G401 (cell line): ENCODE results near the gene TRMT1. TPM values are rescaled to one million over a fixed set of nuclear protein-coding genes. Genes with fewer than 3 reads are reported as not detected.

Experiments used
- DNase-seq: peaks from one replicate; pipeline ENCODE4 v3.0.0-alpha.2; 2015; ENCODE audit warnings: low spot score
- in situ Hi-C: cut with HindIII; loops from 2 replicates; pipeline ENCODE4 v1.10.0; 2016; ENCODE audit warnings: low sequenced_read_pairs, mixed read lengths
- total RNA-seq: library from RNA; depleted of rRNA; stranded (reverse); fragments of >200 nt; shearing (Covaris generic); gene quantifications from 2 replicates; pipeline ENCODE4 v1.2.3, GENCODE V29; 2014

Gene TRMT1
- total RNA-seq, 1 experiment from 2014 or later = 86.8 TPM

- DNase-seq = no peak
- in situ Hi-C loops = no loop called here
Observed at GRCh38 chr19:13129384-13129783, 12.8 kb upstream of the TRMT1 start.

- in situ Hi-C loops = no loop called here
- DNase-seq = no peak
Observed at GRCh38 chr19:13128583-13128982, 12.0 kb upstream of the TRMT1 start.

- in situ Hi-C loops = no loop called here
Observed at GRCh38 chr19:13127811-13128575, 11.5 kb upstream of the TRMT1 start.

GRCh38 chr19:13127051-13127450, 10.5 kb upstream of the TRMT1 start:
- peak; percentile 54 for DNase-seq
- in situ Hi-C loops = no loop called here

More at GRCh38 chr19:13127811-13128575, 11.5 kb upstream of the TRMT1 start:
- no peak for DNase-seq

DNA sequence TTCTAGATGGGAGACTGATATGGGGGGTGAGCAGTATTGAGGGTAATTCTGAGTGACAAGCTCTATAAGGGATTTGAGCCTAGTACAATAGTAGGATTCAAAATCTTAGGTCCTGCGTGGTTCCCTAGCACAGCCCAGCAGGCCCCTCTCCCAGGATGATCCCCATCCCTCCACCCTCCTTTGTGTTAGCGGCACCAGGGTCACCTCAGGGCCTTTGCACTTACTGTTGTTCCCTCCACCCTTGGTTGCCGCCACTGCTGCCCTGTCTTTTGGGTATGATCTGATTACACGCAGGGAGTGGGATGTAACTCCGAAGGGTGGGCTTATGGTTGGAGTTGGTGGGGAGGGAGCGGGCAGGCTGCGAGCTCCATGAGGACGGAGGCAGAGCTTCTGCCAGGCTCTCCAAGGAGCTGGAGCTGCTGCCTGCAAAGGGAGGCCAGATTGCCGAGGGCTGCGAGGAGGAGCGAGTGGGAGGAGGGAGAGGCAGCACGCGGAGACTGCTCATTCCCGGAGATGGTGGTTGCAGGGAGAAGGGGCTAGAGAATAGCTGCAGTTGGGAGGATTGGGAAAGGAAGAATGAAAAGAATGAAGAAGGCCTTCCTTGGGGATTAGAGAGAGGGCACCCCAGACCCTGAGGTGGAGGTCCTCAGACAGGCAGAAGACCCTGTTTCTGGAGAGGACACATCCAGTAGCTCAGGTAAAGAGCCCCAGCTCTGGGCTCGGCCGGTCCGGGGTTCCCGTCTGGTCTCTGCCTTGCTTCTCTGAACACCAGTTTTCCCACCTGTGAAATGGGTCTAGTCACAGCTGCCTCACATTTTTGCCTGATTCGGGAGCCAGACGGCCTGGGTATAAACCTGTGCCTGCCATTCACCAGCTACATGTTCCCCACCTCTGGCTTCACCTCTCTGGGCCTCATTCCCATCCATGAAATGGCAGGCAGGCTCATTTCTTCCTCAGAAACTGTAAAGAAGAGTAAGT, 6.7 kb upstream of the TRMT1 start:
- no peak for DNase-seq
- in situ Hi-C loops = no loop called here

- DNase-seq = no peak
- in situ Hi-C loops = no loop called here
Observed at GRCh38 chr19:13122275-13122878, 5.8 kb upstream of the TRMT1 start.

GRCh38 chr19:13121551-13122274, 5.2 kb upstream of the TRMT1 start:
- DNase-seq = no peak
- in situ Hi-C loops = no loop called here

DNA sequence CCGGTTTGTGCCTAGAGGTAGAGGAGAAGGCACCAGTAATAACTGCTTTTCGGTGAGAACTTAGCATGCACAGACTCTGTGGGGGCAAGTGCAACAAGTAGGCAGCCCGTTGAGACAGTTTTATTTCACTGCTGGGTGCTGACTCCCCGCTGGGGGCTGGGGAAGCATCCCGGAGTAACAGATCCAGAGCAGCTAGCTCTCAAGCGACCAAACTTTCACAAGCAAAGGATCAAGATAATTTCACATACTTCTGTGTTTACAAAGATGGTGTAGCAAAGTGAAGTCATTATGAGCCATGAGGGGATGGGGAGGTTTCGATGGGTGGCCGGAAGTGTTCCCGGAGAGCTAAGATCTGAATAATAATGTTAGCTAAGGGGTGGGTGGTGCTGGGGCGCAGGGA, 4.3 kb upstream of the TRMT1 start:
- in situ Hi-C loops = no loop called here
- no peak for DNase-seq

DNA sequence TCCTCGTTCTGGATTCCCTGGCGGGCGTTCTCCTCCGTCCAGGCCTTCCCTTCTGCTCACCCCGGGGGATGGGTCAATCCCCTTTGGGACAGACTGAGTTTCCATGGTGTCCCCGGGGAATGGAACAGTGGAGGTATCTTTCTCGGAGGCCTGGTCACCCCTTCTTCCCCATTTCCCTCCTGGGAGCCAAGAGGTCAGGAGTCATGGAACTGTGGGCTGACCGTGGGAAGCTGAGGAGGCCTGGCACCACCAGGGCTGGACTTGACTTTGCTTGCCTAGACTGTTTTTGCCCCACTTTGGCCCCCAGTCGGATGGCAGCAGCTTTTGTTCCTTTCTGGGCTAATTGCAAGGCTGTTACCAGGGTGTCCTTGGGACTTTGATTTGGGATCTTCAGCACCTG, 3.5 kb upstream of the TRMT1 start:
- no peak for DNase-seq
- in situ Hi-C loops = no loop called here

DNA sequence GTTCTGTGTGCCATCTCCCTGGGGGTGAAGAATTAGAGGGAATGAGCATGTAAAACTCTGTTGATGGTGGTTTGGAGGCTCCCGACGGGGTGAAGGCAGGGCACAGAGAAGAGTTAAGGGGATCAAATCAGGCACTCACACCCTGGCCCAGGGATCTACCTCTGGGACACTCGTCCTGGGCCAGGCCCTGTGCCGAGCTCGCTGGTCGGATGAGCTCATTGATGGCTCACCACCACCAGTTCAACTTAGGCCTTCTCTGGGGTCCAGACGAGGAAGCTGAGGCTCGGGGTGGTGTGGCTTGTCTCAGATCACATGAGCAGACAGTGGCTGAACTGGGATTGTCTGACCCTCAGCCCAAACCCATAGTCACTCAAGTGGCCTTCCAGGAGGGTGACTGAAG, 3.1 kb upstream of the TRMT1 start:
- DNase-seq = no peak
- in situ Hi-C loops = no loop called here

DNA sequence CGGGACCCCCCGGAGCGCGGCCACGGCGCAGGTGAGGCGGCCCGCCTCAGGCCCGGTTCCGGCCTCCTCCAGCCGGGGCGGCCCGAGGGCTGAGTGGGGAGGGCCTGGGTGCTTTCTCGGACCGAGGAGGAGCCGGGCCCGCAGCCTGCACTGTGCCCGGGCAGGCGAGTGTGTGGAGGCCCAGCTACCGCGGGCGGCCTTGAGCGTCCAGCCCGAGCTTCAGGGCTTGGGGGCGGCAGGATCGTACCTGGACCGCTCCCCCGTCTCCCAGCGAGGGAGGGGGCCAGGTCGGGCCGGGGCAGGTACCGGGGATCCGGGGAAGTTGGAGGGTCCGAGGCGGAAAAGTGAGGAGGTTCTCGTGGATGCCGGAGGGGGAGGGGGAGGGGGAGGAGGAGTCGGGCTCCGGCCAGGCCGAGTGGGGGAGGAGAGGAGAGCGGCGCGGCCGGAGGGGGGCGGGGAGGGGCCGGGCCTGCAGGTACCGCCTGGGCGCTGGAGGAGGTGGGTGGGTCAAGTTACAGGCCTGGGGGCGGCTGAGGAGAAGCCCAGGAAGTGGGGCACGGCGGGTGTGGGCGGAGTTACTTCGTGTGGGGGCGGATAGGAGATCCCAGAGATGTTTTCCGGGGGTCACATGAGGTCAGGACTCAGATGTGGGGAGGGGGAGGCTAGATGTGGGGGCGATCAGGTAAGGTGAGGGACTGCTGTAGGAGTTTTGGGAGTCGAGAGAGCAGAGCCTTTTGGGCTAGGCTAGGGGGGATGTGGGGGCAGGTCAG, 2.1 kb upstream of the TRMT1 start:
- no peak for DNase-seq
- in situ Hi-C loops = no loop called here

GRCh38 chr19:13117772-13118423, 1.4 kb upstream of the TRMT1 start, which contains the start of gene NACC1:
TSS of gene NACC1 (plus strand) at chr19:13118264. CDS start at chr19:13135208, 16,944 bp downstream.
- peak; percentile 90 for DNase-seq
- in situ Hi-C loops = no loop called here

DNA sequence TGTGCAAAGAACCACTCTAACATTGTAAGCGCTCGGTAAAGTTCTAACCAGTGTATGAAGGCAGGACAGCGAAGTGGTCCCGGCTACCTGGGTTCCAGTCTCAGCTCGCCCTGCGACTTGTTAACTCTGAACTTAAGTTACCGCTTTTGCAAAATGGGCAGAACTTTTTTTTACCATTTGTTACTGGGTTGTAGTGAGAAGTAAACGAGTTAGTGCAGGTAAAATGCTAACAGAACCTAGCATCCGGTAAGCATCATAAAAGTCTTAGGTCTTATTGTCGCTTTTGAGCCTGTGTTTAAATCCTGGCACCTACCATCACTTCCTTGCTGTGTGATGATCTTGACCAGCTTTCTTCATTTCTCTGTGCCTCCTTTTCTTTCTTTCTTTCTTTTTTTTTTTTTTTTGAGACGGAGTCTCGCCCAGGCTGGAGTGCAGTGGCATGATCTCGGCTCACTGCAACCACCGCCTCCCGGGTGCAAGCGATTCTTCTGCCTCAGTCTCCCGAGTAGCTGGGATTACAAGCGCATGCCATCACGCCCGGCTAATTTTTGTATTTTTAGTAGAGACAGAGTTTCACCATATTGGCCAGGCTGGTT, 734 bp upstream of the TRMT1 start:
- in situ Hi-C loops = no loop called here
- no peak for DNase-seq

DNA sequence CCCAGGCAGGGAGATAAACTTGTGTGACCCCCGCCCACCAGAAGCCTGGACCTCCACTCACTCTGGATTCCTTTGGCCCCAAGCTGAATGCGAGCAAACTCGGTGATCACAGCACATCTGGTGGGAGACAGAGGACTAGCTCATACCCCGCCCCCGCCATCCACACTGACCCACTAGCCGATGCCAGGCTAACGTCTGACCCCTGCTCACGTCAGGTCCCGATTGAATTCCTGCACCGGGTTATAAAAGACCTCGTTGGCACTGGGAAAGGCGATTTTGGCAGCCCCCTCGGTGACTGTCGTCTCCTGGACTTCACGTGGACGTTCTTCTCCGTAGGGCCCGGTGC, 631 bp downstream of the TRMT1 start:
- in situ Hi-C loops = no loop called here

GRCh38 chr19:13112555-13112954, 4.0 kb downstream of the TRMT1 start:
- DNase-seq = no peak
- in situ Hi-C loops = no loop called here

More for the DNA sequence above, 631 bp downstream of the TRMT1 start:
- DNase-seq = no peak

GRCh38 chr19:13110099-13110610, 6.4 kb downstream of the TRMT1 start:
- DNase-seq = no peak
- in situ Hi-C loops = no loop called here

GRCh38 chr19:13109361-13110098, 7.0 kb downstream of the TRMT1 start:
- DNase-seq = no peak
- in situ Hi-C loops = no loop called here
